Left lung (tissue), 10 donors: ENCODE results near the gene LINGO3. TPM values are rescaled to one million over a fixed set of nuclear protein-coding genes. Genes with fewer than 3 reads are reported as not detected.

ENCODE experiments used
- ATAC-seq: fragments of 200-7000 bp; cut with Tn5 transposase; one replicate; pipeline ENCODE4 v1.9.1; 2020; ENCODE audit warnings: moderate library complexity
- DNase-seq, 4 donors: peaks; one replicate each; pipeline ENCODE4 v3.0.0-alpha.2; 2013 to 2020
- H3K27ac ChIP-seq, 2 donors: fragments of 200-600 bp; sonication (generic) in 1 of 2; one replicate each; pipeline versions ENCODE4 v1.5.0 to v1.8.0; 2020 to 2021
- H3K27me3 ChIP-seq, 2 donors: fragments of 200-600 bp; sonication (generic) in 1 of 2; one replicate each; pipeline versions ENCODE4 v1.5.0 to v1.8.0; 2020 to 2021
- H3K36me3 ChIP-seq, 2 donors: fragments of 200-600 bp; sonication (generic) in 1 of 2; one replicate each; pipeline versions ENCODE4 v1.5.0 to v1.8.0; 2020 to 2021
- H3K4me1 ChIP-seq, 2 donors: fragments of 200-600 bp; one replicate each; pipeline ENCODE4 v1.8.0; 2021
- H3K4me3 ChIP-seq, 2 donors: fragments of 200-600 bp; sonication (generic) in 1 of 2; one replicate each; pipeline versions ENCODE4 v1.5.0 to v1.8.0; 2020 to 2021; ENCODE audit warnings: mild to moderate bottlenecking in 1 of 2
- H3K9me3 ChIP-seq, 2 donors: fragments of 200-600 bp; sonication (generic) in 1 of 2; one replicate each; pipeline versions ENCODE4 v1.5.0 to v1.8.0; 2020 to 2021
- intact Hi-C, 2 donors: fragments of 100-400 bp; cut with DNase I; formaldehyde crosslinking; loops; one replicate each; pipeline versions ENCODE4 v1.11.2 to v1.14.2; 2022
- polyA plus RNA-seq, 6 donors: library from polyadenylated mRNA; unstranded; fragments of 120-200 nt; gene quantifications; one replicate each; pipeline ENCODE4 v1.2.1, GENCODE V29; 2013; ENCODE audit not compliant: insufficient read length in 6 of 6
- total RNA-seq, 2 donors: library from RNA; stranded (reverse); fragmentation: NEBNext Ultra II Directional; extraction: Animal tissue kit (Norgen Biotek cat#: 25700); gene quantifications; one replicate each; pipeline ENCODE4 v1.2.1, GENCODE V29; 2021
- TF ChIP-seq, protein P1 (sequence below), 2 donors: fragments of 200-600 bp; sonication (generic) in 1 of 2; IDR thresholded peaks; one replicate each; pipeline versions ENCODE4 v1.5.0 to v1.8.0; 2021; ENCODE audit warnings: antibody characterized with exemption in 2 of 2
- donor health status: DM: no; HTN: yes; CAD: no.
- donor health status: DM: no; HTN: no; CAD: no.

The LINGO3 gene
- total and polyA plus RNA-seq, 8 donors, result 0.10 to 0.17 (median 0.16) TPM; not detected in 5

DNA sequence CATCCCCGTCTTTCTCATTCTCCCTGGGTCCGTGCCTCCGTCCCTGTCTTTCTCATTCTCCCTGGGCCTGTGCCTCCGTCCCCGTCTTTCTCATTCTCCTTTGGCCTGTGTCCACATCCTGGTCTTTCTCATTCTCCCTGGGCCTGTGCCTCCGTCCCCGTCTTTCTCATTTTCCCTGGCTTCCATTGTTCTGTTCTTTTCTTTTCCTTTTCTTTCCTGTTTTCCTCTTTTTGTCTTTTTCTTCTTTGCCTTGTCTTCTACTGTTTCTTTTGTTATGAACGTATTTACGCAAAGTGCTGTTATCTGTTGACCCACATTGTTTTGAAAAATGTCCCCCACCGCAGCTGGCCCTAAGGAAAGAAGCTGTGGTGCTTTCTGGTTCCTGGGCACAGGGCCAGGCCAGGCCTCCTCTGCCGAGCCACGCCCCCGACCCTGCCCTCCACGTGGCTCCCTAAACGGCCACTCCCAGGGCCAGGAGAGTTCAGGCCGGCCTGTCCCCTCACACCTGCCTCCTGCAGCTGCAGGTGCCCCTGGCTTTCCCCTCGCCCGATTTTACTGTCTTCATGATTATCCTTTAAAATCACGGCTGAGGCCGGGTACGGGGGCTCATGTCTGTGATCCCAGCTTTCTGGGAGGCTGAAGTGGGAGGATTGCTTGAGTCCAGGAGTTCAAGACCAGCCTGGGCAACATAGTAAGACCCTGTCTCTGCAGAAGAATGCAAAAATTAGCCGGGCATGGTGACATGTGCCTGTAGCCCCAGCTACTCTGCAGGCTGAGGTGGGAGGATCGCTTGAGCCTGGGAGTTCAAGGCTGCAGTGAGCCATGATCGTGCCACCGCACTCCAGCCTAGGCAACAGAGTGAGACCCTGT, 38.1 kb upstream of the LINGO3 start:
- TF ChIP-seq, protein P1, sequence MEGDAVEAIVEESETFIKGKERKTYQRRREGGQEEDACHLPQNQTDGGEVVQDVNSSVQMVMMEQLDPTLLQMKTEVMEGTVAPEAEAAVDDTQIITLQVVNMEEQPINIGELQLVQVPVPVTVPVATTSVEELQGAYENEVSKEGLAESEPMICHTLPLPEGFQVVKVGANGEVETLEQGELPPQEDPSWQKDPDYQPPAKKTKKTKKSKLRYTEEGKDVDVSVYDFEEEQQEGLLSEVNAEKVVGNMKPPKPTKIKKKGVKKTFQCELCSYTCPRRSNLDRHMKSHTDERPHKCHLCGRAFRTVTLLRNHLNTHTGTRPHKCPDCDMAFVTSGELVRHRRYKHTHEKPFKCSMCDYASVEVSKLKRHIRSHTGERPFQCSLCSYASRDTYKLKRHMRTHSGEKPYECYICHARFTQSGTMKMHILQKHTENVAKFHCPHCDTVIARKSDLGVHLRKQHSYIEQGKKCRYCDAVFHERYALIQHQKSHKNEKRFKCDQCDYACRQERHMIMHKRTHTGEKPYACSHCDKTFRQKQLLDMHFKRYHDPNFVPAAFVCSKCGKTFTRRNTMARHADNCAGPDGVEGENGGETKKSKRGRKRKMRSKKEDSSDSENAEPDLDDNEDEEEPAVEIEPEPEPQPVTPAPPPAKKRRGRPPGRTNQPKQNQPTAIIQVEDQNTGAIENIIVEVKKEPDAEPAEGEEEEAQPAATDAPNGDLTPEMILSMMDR (IDR thresholded peaks at IDR 0.05), result no peak
- peak; percentile 76 for ATAC-seq
- peak in 1 of 4 donors; percentile 80 for DNase-seq

DNA sequence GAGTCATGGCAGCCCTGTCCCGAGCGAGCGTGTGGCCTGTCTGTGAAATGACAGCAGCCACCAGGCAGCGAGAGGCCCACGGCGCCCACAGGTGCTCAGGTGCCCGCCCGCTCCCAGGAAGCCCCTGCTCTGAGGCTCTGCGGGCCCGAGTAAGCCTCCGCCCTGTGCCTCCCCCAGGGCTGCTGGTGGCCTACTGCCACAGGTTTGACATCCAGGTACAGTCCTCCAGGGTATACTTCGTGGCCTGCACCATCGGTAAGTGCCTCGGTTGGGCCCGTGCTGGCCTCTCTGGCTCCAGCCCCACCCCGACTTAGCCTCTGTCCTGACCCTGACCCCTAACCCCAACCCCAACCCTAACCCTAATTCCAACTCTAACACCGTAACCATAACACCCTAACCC, 37.1 kb upstream of the LINGO3 start:
- Histone ChIP-seq H3K4me3 (no peak overlapping the region), H3K36me3 (peaks cover 0 to 45% of the 10 kb centered on the region in 2 donors), H3K4me1 (no peaks in the 10 kb centered on the region), H3K27ac (no peak overlapping the region), H3K27me3 (no peaks in the 10 kb centered on the region), H3K9me3 (no peaks in the 10 kb centered on the region)
- TF ChIP-seq, protein P1 (IDR thresholded peaks at IDR 0.05), result no peak
- ATAC-seq, result no peak
- intact Hi-C loops, result no loop called here
- DNase-seq, result peak in 1 of 4 donors; percentile 57

More for the DNA sequence above, 38.1 kb upstream of the LINGO3 start:
- Histone ChIP-seq H3K36me3 (peaks cover 0 to 42% of the 10 kb centered on the region in 2 donors), H3K27ac (no peak overlapping the region), H3K4me1 (no peaks in the 10 kb centered on the region), H3K4me3 (no peak overlapping the region), H3K9me3 (no peaks in the 10 kb centered on the region), H3K27me3 (no peaks in the 10 kb centered on the region)
- intact Hi-C loops, result no loop called here

DNA sequence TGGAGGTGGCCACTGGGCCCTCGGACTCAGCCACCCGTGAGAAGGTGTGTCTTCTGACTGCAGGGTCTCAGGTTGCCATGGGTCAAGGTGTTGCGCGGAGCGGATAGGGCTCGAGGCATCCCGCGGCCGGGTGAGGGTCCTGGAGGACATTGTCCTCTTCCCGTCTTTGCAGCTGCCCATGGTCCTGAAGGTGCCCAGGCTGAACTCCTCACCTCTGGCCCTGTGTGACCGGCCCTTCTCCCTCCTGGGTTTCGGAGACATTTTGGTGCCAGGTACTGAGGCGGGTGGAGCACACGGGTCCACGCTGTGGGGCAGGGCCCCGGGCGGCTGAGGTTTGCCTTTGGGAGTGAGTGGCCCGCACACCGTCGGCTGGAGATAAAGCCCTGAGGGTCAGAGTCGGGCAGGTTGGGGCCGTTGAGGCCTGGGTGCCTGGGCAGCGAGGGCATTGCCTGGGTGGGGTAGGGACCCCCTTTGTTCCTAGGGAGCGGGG, 36.5 kb upstream of the LINGO3 start:
- Histone ChIP-seq H3K27ac (no peak overlapping the region), H3K9me3 (no peaks in the 10 kb centered on the region), H3K36me3 (peaks cover 0 to 51% of the 10 kb centered on the region in 2 donors), H3K4me3 (no peak overlapping the region), H3K4me1 (no peaks in the 10 kb centered on the region), H3K27me3 (no peaks in the 10 kb centered on the region)
- no peak for ATAC-seq
- intact Hi-C loops, result no loop called here
- peak in 1 of 4 donors; percentile 67 for DNase-seq
- TF ChIP-seq, protein P1 (IDR thresholded peaks at IDR 0.05), result no peak

DNA sequence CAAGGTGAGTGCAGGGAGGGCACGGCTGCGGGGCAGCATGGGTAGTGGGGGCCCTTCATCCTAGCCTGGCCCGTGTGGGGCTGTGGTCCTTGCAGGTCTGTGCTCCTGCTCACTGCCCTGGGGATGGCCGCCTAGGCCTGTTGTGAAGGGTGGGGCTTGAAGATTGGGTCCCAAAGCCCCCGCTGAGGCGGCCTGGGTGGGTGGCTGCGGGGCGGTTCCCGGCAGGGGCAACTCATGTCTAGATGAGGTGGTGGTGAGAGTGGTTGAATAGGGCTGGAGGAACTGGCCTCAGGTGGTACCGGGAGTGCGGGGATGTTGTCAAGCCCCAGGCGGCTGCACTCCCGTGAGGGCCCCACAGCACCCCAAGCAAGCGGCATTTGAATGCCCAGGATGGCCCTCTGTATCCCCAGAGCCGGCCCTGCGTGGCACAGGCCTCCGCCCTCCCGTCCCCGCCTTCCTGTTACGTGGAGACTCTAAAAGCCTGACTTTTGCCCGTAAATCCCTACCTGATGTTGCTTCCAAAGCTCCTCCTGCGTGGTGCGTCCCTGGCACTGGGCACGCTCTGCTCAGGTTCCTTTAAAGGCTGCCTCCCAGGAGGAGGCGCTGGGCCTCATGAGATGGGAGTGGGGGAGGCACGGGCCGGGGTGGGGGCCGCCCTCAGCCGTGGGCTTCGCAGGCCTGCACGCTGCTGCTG, 35.5 kb upstream of the LINGO3 start:
- Histone ChIP-seq H3K27ac (no peak overlapping the region), H3K4me1 (no peaks in the 10 kb centered on the region), H3K4me3 (no peak overlapping the region), H3K9me3 (no peaks in the 10 kb centered on the region), H3K27me3 (no peaks in the 10 kb centered on the region), H3K36me3 (peaks cover 0 to 61% of the 10 kb centered on the region in 2 donors)
- TF ChIP-seq, protein P1 (IDR thresholded peaks at IDR 0.05), result no peak
- intact Hi-C loops, result no loop called here
- peak in 1 of 4 donors; percentile 62 for DNase-seq
- ATAC-seq, result no peak
